GM12872 (cell line): ENCODE measurements around the gene CSTF1.

ENCODE experiments used
- TF ChIP-seq, protein P1 (sequence below): IDR thresholded peaks from 3 replicates; pipeline ENCODE4 v1.5.1; 2011; ENCODE audit warnings: low read depth, mild to moderate bottlenecking, low read length, moderate library complexity; ENCODE audit not compliant: insufficient read depth

Gene CSTF1

DNA sequence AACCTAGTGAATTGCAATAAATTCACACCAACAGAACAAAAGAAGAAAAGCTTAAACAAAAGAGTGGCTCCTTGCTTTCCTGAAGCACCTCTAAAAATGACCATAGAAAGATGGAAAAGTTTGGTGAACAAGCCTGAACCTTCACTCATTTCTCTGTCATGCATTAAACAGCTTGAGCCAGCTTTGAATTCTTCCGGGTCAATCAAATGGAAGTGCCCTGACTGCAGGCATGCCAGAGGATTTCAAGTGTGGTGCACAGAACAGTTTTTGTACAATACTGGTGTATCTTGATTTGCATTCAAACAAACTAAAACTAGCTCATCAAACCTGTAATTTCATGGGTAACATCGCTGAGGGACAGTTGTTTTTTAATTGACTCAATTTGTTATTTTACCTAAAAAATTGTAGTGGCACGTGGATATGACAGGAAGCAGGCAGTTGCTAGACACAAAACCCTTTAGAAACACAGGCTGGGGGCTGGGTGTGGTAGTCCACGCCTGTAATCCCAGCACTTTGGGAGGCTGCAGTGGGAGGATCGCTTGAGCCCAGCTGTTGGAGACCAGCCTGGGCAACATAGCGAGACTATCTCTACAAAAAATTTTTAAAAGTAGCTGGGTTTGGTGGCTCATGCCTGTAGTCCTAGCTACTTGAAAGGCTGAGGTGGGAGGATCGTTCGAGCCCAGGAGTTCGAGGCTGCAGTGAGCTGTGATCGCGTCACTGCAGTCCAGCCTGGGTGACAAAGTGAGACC, 28.7 kb downstream of the CSTF1 start:
- TF ChIP-seq, protein P1, sequence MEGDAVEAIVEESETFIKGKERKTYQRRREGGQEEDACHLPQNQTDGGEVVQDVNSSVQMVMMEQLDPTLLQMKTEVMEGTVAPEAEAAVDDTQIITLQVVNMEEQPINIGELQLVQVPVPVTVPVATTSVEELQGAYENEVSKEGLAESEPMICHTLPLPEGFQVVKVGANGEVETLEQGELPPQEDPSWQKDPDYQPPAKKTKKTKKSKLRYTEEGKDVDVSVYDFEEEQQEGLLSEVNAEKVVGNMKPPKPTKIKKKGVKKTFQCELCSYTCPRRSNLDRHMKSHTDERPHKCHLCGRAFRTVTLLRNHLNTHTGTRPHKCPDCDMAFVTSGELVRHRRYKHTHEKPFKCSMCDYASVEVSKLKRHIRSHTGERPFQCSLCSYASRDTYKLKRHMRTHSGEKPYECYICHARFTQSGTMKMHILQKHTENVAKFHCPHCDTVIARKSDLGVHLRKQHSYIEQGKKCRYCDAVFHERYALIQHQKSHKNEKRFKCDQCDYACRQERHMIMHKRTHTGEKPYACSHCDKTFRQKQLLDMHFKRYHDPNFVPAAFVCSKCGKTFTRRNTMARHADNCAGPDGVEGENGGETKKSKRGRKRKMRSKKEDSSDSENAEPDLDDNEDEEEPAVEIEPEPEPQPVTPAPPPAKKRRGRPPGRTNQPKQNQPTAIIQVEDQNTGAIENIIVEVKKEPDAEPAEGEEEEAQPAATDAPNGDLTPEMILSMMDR: no peak

DNA sequence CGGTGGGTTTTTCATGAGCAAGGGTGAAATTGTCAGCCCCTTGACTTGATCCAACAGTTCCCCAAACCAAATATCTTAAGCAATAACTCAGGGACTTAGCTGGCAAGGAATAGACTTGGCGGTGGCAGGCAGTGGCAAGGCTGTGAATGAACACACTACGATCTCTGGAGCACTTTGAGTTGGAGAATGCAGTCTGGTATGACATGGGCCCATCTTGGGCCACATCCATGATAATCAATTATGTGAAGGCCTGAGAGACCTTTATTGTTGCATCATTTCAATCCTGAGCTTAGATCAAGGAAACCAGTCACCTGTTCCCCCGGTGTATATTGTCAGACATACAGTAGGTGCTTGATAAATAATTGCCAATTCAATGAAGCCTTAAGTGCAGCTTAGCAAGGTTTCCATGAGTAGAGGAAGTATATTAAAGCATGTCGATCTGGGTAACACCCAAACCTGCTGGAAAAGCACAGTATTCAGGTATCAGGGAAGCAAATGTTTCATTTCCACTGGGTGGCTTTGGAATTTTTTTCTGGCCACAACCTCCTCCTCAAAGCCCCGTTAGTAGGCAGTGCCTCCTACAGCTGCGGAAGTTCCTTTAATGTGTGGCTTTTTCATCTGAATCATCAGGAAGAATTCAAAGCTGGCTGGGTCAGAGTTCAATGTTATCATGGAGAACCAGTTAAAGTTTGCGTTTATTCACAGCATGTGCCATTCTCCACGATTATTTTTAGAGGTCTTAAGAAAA, 29.8 kb downstream of the CSTF1 start:
- TF ChIP-seq, protein P1: no peak

DNA sequence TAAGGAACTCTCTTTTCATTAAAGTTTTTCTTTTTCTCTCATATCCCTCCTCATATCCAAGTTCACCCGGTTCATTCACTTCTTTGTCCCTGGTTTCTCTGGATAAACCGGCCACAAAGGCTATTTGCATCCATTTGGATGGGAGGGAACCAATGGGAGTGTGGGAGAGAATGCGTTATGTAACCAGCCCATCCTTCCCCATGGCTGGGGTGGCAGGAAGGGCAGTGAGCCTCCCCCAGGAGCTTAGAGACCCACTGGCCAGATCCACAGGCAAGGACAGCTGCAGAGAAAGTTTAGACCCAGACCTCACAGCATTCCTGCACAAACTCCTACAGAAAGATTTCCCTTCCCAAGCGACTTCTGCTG, 30.4 kb downstream of the CSTF1 start:
- TF ChIP-seq, protein P1: no peak

DNA sequence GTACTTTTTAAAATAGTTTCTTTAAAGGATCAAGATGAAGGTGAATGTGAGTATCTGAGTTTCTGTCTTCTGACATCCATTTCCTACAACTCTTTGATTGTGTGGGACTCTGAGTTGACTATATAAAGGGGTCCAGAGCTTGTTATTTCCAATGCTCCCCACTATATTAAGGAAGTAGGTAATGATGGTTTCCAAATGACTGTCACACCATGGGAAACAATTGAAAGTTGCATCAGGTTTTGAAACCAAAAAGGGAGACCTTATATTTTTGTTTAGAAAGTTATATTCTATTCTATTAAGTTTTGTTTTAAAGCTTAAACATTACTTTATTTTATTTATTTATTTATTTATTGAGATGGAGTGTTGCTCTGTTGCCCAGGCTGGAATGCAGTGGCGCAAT, 30.8 kb downstream of the CSTF1 start:
- TF ChIP-seq, protein P1: no peak

DNA sequence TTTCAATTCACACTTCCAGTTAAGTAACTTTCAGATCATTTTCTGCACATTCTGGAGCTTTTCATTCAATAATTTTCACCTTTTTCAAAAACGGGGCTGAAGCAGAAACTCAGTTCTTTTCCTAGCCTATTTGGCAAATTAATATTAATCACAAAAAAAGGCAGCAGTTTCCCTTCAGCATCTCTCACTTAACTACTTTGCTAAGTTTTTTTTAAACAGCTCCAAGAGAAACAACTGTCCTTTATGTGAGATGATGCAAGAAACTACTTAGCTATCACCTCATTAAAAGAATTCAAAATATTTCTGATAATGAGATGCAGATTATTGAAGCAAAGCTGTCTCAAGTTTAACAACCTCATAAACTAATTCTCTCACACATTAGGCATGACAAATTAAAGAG, 31.4 kb downstream of the CSTF1 start:
- TF ChIP-seq, protein P1: no peak

DNA sequence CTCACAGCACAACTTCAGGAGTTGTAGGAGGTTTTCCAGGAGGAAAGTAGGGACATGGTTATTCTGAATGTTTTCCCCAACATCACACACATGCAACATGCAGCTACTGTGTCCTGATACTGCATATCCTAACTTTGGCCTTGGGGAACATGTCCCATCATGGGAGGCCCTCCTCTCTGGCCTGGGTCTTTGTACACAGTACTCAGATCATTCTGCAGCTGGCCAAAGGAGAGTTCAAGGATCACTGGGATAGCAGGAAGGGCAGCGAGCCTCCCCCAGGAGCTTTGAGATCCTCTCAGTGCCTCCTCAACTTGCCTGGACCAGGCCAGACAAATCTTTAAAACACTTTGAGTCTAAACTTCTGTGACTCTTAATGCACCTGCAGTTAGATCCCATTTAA, 32.5 kb downstream of the CSTF1 start:
- TF ChIP-seq, protein P1: no peak

DNA sequence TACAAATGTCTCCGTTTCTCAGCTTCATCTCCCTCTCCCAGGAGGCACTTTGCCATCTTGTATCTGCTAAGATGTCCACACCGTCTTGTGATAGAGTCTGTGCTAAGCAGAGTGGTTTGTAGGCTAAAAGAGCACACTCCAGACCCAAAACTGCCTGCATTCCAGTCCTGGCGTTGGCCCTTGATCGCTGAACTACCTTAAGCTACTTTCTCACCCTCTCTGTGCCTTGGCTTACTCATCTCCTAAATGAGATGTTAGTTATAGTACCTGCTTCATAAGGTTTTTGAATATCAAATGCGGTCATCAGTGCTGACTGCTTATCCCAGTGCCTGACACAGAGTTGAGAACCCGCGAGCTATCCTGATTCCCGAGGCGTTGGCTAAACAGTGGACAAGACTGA, 33.6 kb downstream of the CSTF1 start:
- TF ChIP-seq, protein P1: no peak
